Caki2 (cell line): ENCODE data around the gene ARHGAP10. TPM values are rescaled to one million over a fixed set of nuclear protein-coding genes. Genes with fewer than 3 reads are reported as not detected.

ENCODE experiments used
- total RNA-seq: library from RNA; depleted of rRNA; stranded (reverse); fragments of >200 nt; shearing (Covaris generic); gene quantifications from 2 replicates; pipeline ENCODE4 v1.2.3, GENCODE V29; 2014; ENCODE audit warnings: low replicate concordance; rRNA removed

Gene ARHGAP10
- total RNA-seq, 1 experiment from 2014 or later = 8.3 TPM

Other genes with a start within 250 kb of the ARHGAP10 start
- gene TMEM184C, start 114.7 kb upstream of the ARHGAP10 start, total RNA-seq = 28.0 and 32.2 TPM in 2 replicates
- gene PRMT9, start 47.9 kb upstream of the ARHGAP10 start, total RNA-seq = 10.2 and 12.9 TPM in 2 replicates